ENCODE results near the gene TSPAN3.

Gene TSPAN3

GRCh38 chr15:77017761-77018720 lies 52.9 kb downstream of the TSPAN3 start:
- TF ChIP-seq CTCF (IDR thresholded peaks at IDR 0.05; ENCODE audit: borderline replicate concordance, insufficient read depth, low read depth, low read length), result no peak
- no peak overlapping the region for H3K4me3 ChIP-seq (ENCODE audit: low read depth, low read length)

GRCh38 chr15:77017091-77017660 lies 53.7 kb downstream of the TSPAN3 start:
- no peak for TF ChIP-seq CTCF (IDR thresholded peaks at IDR 0.05; ENCODE audit: borderline replicate concordance, insufficient read depth, low read depth, low read length)

GRCh38 chr15:77016321-77016695 lies 54.6 kb downstream of the TSPAN3 start:
- no peak overlapping the region for H3K4me3 ChIP-seq (ENCODE audit: low read depth, low read length)
- TF ChIP-seq CTCF (IDR thresholded peaks at IDR 0.05; ENCODE audit: borderline replicate concordance, insufficient read depth, low read depth, low read length), result no peak

More at GRCh38 chr15:77017091-77017660, 53.7 kb downstream of the TSPAN3 start:
- H3K4me3 ChIP-seq (ENCODE audit: low read depth, low read length), result no peak overlapping the region

GRCh38 chr15:77015646-77016320 lies 55.1 kb downstream of the TSPAN3 start:
- no peak overlapping the region for H3K4me3 ChIP-seq (ENCODE audit: low read depth, low read length)
- no peak for TF ChIP-seq CTCF (IDR thresholded peaks at IDR 0.05; ENCODE audit: borderline replicate concordance, insufficient read depth, low read depth, low read length)

- no peak overlapping the region for H3K4me3 ChIP-seq (ENCODE audit: low read depth, low read length)
- no peak for TF ChIP-seq CTCF (IDR thresholded peaks at IDR 0.05; ENCODE audit: borderline replicate concordance, insufficient read depth, low read depth, low read length)
Observed at GRCh38 chr15:77014132-77015081, 56.5 kb downstream of the TSPAN3 start.

GRCh38 chr15:77013776-77014131 lies 57.2 kb downstream of the TSPAN3 start:
- TF ChIP-seq CTCF (IDR thresholded peaks at IDR 0.05; ENCODE audit: borderline replicate concordance, insufficient read depth, low read depth, low read length), result no peak
- no peak overlapping the region for H3K4me3 ChIP-seq (ENCODE audit: low read depth, low read length)
